Measurements from ENCODE around the gene HYCC1. TPM values are rescaled to one million over a fixed set of nuclear protein-coding genes. Genes with fewer than 3 reads are reported as not detected.
A peak's percentile ranks its signal among the peaks of the same experiment; 100 is the strongest.

The HYCC1 gene
- total RNA-seq, 1 experiment from 2014 or later, result 23.5 TPM

GRCh38 chr7:23014681-23015080 lies 751 bp upstream of the HYCC1 start:
- TF ChIP-seq ELF1 (IDR thresholded peaks at IDR 0.05; ENCODE audit: borderline replicate concordance, low read depth) (no peak), ZFX (IDR thresholded peaks at IDR 0.05) (no peak), REST (IDR thresholded peaks at IDR 0.05; ENCODE audit: low read depth) (no peak), SP1 (IDR thresholded peaks at IDR 0.05; ENCODE audit: low read depth) (no peak), CBX3 (IDR thresholded peaks at IDR 0.05; ENCODE audit: low read depth) (no peak), EGR1 (IDR thresholded peaks at IDR 0.05; ENCODE audit: low read depth) (no peak)
- TF ChIP-seq, protein P1, sequence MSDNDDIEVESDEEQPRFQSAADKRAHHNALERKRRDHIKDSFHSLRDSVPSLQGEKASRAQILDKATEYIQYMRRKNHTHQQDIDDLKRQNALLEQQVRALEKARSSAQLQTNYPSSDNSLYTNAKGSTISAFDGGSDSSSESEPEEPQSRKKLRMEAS (IDR thresholded peaks at IDR 0.05), result no peak
- Histone ChIP-seq H4K20me1 (ENCODE audit: insufficient read depth) (no peaks in the 10 kb centered on the region), H3K27ac (ENCODE audit: low read depth, low read length) (no peak overlapping the region), H3K9me3 (ENCODE audit: control insufficient read depth in 1 of 2, insufficient read depth in 1 of 2, low read depth in 1 of 2, low read length in 2 of 2) (no peaks in the 10 kb centered on the region), H3K36me3 (ENCODE audit: control insufficient read depth in 1 of 2, insufficient read depth in 2 of 2, low read length in 2 of 2) (no peaks in the 10 kb centered on the region), H3K4me1 (ENCODE audit: control insufficient read depth in 1 of 2, insufficient read depth in 2 of 2, low read length in 2 of 2) (peaks cover 6 to 19% of the 10 kb centered on the region in 2 experiments; a peak in 3 of 4 replicates), H3K9me2 (ENCODE audit: insufficient read depth) (no peaks in the 10 kb centered on the region), H3K27me3 (ENCODE audit: insufficient read depth, low read length) (no peaks in the 10 kb centered on the region), H2AFZ (ENCODE audit: low read depth, low read length, poor library complexity, severe bottlenecking) (peak overlapping the region; percentile 93), H3K4me2 (ENCODE audit: low read length) (peak overlapping the region; percentile 91), H3K9ac (ENCODE audit: low read length) (0 out of 2 replicates have a peak overlapping the region, but pooled peaks have one; percentile 7), H3K4me3 (replicated peaks in 1 of 2; ENCODE audit: low read depth in 1 of 2, low read length in 2 of 2) (no peak overlapping the region; a peak in 1 of 4 replicates), H3K79me2 (ENCODE audit: insufficient read depth, low read length) (peaks cover 32% of the 10 kb centered on the region)
- CTCF ChIA-PET, result no interaction called here
- intact Hi-C loops (cut with micrococcal nuclease), result loop anchor here (5.0 kb wide), 1 partner anchor 152 kb away; no protein-coding TSS in a partner anchor
- RAD21 ChIA-PET (ENCODE audit: low non-redundant PET in 1 of 2, low total read pairs in 2 of 2, uncharacterized antibody in 2 of 2, unreplicated experiment in 2 of 2), result no interaction called here
- ATAC-seq (no peak), DNase-seq (ENCODE audit: low read depth, low spot score) (no peak)
- no TSS peak for BruUV-seq (replicated peaks)
- POLR2A ChIA-PET, result no interaction called here
